Spleen (tissue), 11 donors: ENCODE results near the gene NEDD4L. TPM values are rescaled to one million over a fixed set of nuclear protein-coding genes. Genes with fewer than 3 reads are reported as not detected.

Experiments
- DNase-seq: peaks from one replicate; pipeline ENCODE4 v3.0.0-alpha.2; 2020
- H3K27ac ChIP-seq, 8 donors: fragments of 200-600 bp; sonication (generic) in 7 of 8; 1 replicate in 4 of 8; 2 replicates in 4 of 8; pipeline versions ENCODE4 v1.5.0 to v1.8.0; 2016 to 2021; ENCODE audit warnings: inconsistent platforms in 4 of 8, mild to moderate bottlenecking in 4 of 8, moderate library complexity in 1 of 8
- H3K27me3 ChIP-seq, 7 donors: fragments of 200-600 bp; sonication (generic) in 6 of 7; replicated peaks in 1 of 7; 1 replicate in 4 of 7; 2 replicates in 3 of 7; pipeline versions ENCODE4 v1.5.0 to v1.8.0; 2016 to 2021; ENCODE audit warnings: inconsistent platforms in 3 of 7, mild to moderate bottlenecking in 1 of 7
- H3K36me3 ChIP-seq, 6 donors: fragments of 200-600 bp; sonication (generic) in 5 of 6; 1 replicate in 4 of 6; 2 replicates in 2 of 6; pipeline versions ENCODE4 v1.5.0 to v1.8.0; 2016 to 2021; ENCODE audit warnings: inconsistent platforms in 2 of 6
- H3K4me1 ChIP-seq, 6 donors: fragments of 200-600 bp; sonication (generic) in 5 of 6; 1 replicate in 3 of 6; 2 replicates in 3 of 6; pipeline versions ENCODE4 v1.5.0 to v1.8.0; 2016 to 2021; ENCODE audit warnings: inconsistent platforms in 3 of 6
- H3K4me3 ChIP-seq, 8 donors: fragments of 200-600 bp; sonication (generic) in 7 of 8; 1 replicate in 4 of 8; 2 replicates in 4 of 8; pipeline versions ENCODE4 v1.5.0 to v1.8.0; 2016 to 2021; ENCODE audit warnings: inconsistent platforms in 4 of 8, mild to moderate bottlenecking in 4 of 8, moderate library complexity in 2 of 8
- H3K9me3 ChIP-seq, 8 donors: fragments of 200-600 bp; sonication (generic) in 7 of 8; 1 replicate in 4 of 8; 2 replicates in 4 of 8; pipeline versions ENCODE4 v1.5.0 to v1.8.0; 2016 to 2021; ENCODE audit warnings: inconsistent platforms in 4 of 8
- POLR2A ChIP-seq, 3 donors: fragments of 450-650 bp; IDR thresholded peaks; one replicate each; pipeline ENCODE4 v1.5.1; 2017; ENCODE audit warnings: antibody characterized with exemption in 3 of 3, mild to moderate bottlenecking in 1 of 3
- POLR2AphosphoS5 ChIP-seq, 3 donors: sonication (generic); formaldehyde crosslinking; IDR thresholded peaks; one replicate each; pipeline ENCODE4 v1.5.1; 2017; ENCODE audit warnings: antibody characterized with exemption in 3 of 3
- WGBS, 5 donors: extraction: QIAGEN DNeasy Blood & Tissue Kit in 3 of 5; methylation state at CpG; one replicate each; pipeline versions ENCODE4 v1.1.5 to v1.1.7; 2013 to 2018; 5-methylcytosine and 5-hydroxymethylcytosine counted together
- intact Hi-C: fragments of 100-400 bp; cut with DNase I; formaldehyde crosslinking; loops from one replicate; pipeline ENCODE4 v1.15.0; 2023; ENCODE audit warnings: low total_unique reads
- polyA plus RNA-seq, 3 donors: library from polyadenylated mRNA; stranded (reverse); fragments of 200-250 nt; gene quantifications; one replicate each; pipeline ENCODE4 v1.2.1, GENCODE V29; 2013
- total RNA-seq, 7 donors: library from RNA; depleted of rRNA in 3 of 7; stranded (reverse); fragments of >200 nt in 3 of 7; fragmentation: NEBNext Ultra II Directional in 4 of 7; extraction: Animal tissue kit (Norgen Biotek cat#: 25700) in 4 of 7; gene quantifications; one replicate each; pipeline versions ENCODE4 v1.1.0 to v1.2.1, GENCODE V29; 2016 to 2021
- TF ChIP-seq, protein P1 (sequence below), 11 experiments: fragments of 200-600 bp in 7 of 11; fragments of 450-650 bp in 4 of 11; sonication (generic) in 4 of 11; IDR thresholded peaks in 8 of 11; conservative IDR thresholded peaks in 3 of 11; 1 replicate in 7 of 11; 2 replicates in 4 of 11; pipeline versions ENCODE4 v1.4.0 to v1.8.0; 2016 to 2021; ENCODE audit warnings: antibody characterized with exemption in 11 of 11, inconsistent platforms in 4 of 11, mild to moderate bottlenecking in 1 of 11
- donor health status: healthy with polysubstance abuse.
- donor health status: DM: no; HTN: no; CAD: no; lungs with moderate emphysema.
- donor health status: DM: no; HTN: no; CAD: no.
- donor health status: Bipolar disorder and iron deficiency.
- donor health status: healthy.
- donor health status: DM: no; HTN: no; CAD: no.
- donor health status: DM: yes; HTN: yes; CAD: no.

NEDD4L gene
- total and polyA plus RNA-seq, 10 donors: 8.7 to 26.9 (median 18.3) TPM

- H3K27me3 ChIP-seq: no peaks in the 10 kb centered on the region
- 65 to 96% (median 90%) methylated on average over 4 of the region's 4 CpGs for WGBS, 5 donors
- intact Hi-C loops: no loop called here
- H3K36me3 ChIP-seq: no peaks in the 10 kb centered on the region
- no peak overlapping the region for H3K27ac ChIP-seq
- TF ChIP-seq POLR2A (IDR thresholded peaks at IDR 0.05) (no peak), POLR2AphosphoS5 (IDR thresholded peaks at IDR 0.05) (no peak)
- TF ChIP-seq, protein P1, sequence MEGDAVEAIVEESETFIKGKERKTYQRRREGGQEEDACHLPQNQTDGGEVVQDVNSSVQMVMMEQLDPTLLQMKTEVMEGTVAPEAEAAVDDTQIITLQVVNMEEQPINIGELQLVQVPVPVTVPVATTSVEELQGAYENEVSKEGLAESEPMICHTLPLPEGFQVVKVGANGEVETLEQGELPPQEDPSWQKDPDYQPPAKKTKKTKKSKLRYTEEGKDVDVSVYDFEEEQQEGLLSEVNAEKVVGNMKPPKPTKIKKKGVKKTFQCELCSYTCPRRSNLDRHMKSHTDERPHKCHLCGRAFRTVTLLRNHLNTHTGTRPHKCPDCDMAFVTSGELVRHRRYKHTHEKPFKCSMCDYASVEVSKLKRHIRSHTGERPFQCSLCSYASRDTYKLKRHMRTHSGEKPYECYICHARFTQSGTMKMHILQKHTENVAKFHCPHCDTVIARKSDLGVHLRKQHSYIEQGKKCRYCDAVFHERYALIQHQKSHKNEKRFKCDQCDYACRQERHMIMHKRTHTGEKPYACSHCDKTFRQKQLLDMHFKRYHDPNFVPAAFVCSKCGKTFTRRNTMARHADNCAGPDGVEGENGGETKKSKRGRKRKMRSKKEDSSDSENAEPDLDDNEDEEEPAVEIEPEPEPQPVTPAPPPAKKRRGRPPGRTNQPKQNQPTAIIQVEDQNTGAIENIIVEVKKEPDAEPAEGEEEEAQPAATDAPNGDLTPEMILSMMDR (IDR thresholded peaks at IDR 0.05 in 8 of 11, conservative IDR thresholded peaks at IDR 0.05 in 3 of 11): no peak
- H3K4me3 ChIP-seq: no peak overlapping the region
- no peaks in the 10 kb centered on the region for H3K9me3 ChIP-seq
- no peak for DNase-seq
- peaks cover 0 to 10% (median 5%) of the 10 kb centered on the region in 6 donors for H3K4me1 ChIP-seq
Measured at GRCh38 chr18:58116818-58117217, 72.8 kb downstream of the NEDD4L start.

DNA sequence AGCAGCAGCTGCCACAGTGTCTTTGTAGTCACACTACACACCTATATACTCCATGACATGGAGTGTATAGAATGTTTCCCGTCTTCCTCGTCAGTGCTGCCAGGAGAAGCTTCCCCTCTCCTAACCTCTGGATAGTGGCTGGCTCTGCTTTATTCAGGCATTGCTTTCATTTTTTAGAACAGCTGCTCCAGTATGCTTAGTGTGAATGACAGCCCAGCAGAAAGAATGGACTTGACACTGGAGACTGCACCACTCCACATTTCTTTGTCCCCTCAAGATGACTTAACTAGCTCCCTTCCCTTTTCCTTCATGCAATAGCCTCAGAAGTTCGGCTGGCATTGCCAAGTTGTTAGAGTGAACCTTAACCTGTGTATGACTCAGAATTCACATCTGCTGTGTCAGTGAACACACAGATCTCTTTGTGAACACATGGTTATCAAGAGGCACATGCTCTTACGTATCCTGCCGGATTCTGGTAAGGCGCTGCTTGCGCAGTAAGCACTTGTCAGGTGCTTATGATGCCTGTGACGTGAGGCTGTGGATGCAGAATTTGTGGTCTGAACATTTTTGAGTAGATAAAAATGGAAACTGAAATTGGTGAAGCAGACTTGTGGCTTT, 73.9 kb downstream of the NEDD4L start:
- DNase-seq: no peak
- no peak overlapping the region for H3K27ac ChIP-seq
- 46 to 71% (median 58%) methylated on average over 8 of the region's 8 CpGs for WGBS, 5 donors
- H3K9me3 ChIP-seq: no peaks in the 10 kb centered on the region
- no peaks in the 10 kb centered on the region for H3K36me3 ChIP-seq
- H3K27me3 ChIP-seq: no peaks in the 10 kb centered on the region
- TF ChIP-seq POLR2AphosphoS5 (IDR thresholded peaks at IDR 0.05) (no peak), POLR2A (IDR thresholded peaks at IDR 0.05) (no peak)
- TF ChIP-seq, protein P1 (IDR thresholded peaks at IDR 0.05 in 8 of 11, conservative IDR thresholded peaks at IDR 0.05 in 3 of 11): no peak
- peaks cover 0 to 12% (median 5%) of the 10 kb centered on the region in 6 donors for H3K4me1 ChIP-seq
- H3K4me3 ChIP-seq: no peak overlapping the region
- intact Hi-C loops: loop anchor here (2.0 kb wide), 1 partner anchor 73 kb away; the partner anchor contains the start of gene NEDD4L

DNA sequence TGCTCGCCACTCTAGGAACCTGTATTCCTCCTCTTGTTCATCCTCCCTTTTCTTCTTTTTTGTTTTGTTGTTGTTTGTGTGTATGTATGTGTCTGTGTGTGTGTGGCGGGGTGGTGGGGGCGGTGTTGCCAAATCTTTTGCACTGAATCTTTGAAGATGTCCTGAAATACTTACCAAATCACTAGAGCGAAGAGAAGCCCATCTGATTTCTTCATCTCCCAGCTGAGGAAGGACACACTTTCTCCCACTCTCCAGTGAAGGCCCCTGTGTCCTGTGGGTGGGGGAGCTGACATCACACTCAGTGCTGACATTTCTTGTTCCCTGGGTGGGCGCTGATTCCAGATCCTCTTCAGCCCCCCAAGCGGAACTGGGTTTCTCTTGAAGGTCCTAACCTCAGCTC, 74.5 kb downstream of the NEDD4L start:
- WGBS, 5 donors: 79 to 92% (median 86%) methylated on average over 6 of the region's 6 CpGs
- TF ChIP-seq POLR2AphosphoS5 (IDR thresholded peaks at IDR 0.05): no peak
- no peak for TF ChIP-seq POLR2A (IDR thresholded peaks at IDR 0.05)
- TF ChIP-seq, protein P1 (IDR thresholded peaks at IDR 0.05 in 8 of 11, conservative IDR thresholded peaks at IDR 0.05 in 3 of 11): no peak
- H3K4me3 ChIP-seq: no peak overlapping the region
- no peak for DNase-seq
- H3K4me1 ChIP-seq: peaks cover 0 to 8% (median 2%) of the 10 kb centered on the region in 6 donors
- H3K9me3 ChIP-seq: no peaks in the 10 kb centered on the region
- no peaks in the 10 kb centered on the region for H3K36me3 ChIP-seq
- no peak overlapping the region for H3K27ac ChIP-seq
- H3K27me3 ChIP-seq: no peaks in the 10 kb centered on the region
- intact Hi-C loops: loop anchor here (2.0 kb wide), 1 partner anchor 74 kb away; the partner anchor contains the start of gene NEDD4L

GRCh38 chr18:58119819-58120218, 75.8 kb downstream of the NEDD4L start:
- DNase-seq: no peak
- TF ChIP-seq POLR2A (IDR thresholded peaks at IDR 0.05): no peak
- TF ChIP-seq POLR2AphosphoS5 (IDR thresholded peaks at IDR 0.05): no peak
- TF ChIP-seq, protein P1 (IDR thresholded peaks at IDR 0.05 in 8 of 11, conservative IDR thresholded peaks at IDR 0.05 in 3 of 11): no peak
- no peaks in the 10 kb centered on the region for H3K27me3 ChIP-seq
- no peak overlapping the region for H3K27ac ChIP-seq
- H3K4me1 ChIP-seq: peaks cover 0 to 6% (median 0%) of the 10 kb centered on the region in 6 donors
- no peaks in the 10 kb centered on the region for H3K9me3 ChIP-seq
- WGBS, 5 donors: 84 to 97% (median 90%) methylated on average over 6 to 9 of the region's 9 CpGs
- no peak overlapping the region for H3K4me3 ChIP-seq
- H3K36me3 ChIP-seq: no peaks in the 10 kb centered on the region
- intact Hi-C loops: loop anchor here (2.0 to 5.0 kb wide), 2 partner anchors 75 to 238 kb away; partner anchors contain the start of gene NEDD4L
